H9 (cell line): ENCODE results near the gene ABCA7. TPM values are rescaled to one million over a fixed set of nuclear protein-coding genes. Genes with fewer than 3 reads are reported as not detected.

Experiments
- DNase-seq: peaks from one replicate; pipeline ENCODE4 v3.0.0-alpha.2; 2017
- H2AFZ ChIP-seq: one replicate; pipeline ENCODE4 v1.6.1; 2013; ENCODE audit warnings: mild to moderate bottlenecking, low read length, control low read depth, moderate library complexity
- H2AK5ac ChIP-seq: 2 replicates; pipeline ENCODE4 v1.6.1; 2013; ENCODE audit warnings: low read length, control low read depth, mixed read lengths; ENCODE audit not compliant: insufficient read length
- H2BK120ac ChIP-seq: one replicate; pipeline ENCODE4 v1.6.1; 2013; ENCODE audit warnings: low read depth, mild to moderate bottlenecking, low read length, control low read depth, inconsistent platforms; ENCODE audit not compliant: poor library complexity, severe bottlenecking
- H2BK12ac ChIP-seq: 2 replicates; pipeline ENCODE4 v1.6.1; 2013; ENCODE audit warnings: low read length, control low read depth, mixed read lengths, low read depth; ENCODE audit not compliant: insufficient read length
- H2BK15ac ChIP-seq: 2 replicates; pipeline ENCODE4 v1.6.1; 2013; ENCODE audit warnings: low read depth, low read length, control low read depth
- H2BK20ac ChIP-seq: one replicate; pipeline ENCODE4 v1.6.1; 2013; ENCODE audit warnings: low read depth, mild to moderate bottlenecking, low read length, control low read depth, inconsistent platforms; ENCODE audit not compliant: poor library complexity, severe bottlenecking
- H2BK5ac ChIP-seq: 2 replicates; pipeline ENCODE4 v1.6.1; 2013; ENCODE audit warnings: low read length, control low read depth, mixed read lengths; ENCODE audit not compliant: insufficient read length
- H3K14ac ChIP-seq: 2 replicates; pipeline ENCODE4 v1.6.1; 2013; ENCODE audit warnings: low read length, control low read depth; ENCODE audit not compliant: insufficient read depth
- H3K18ac ChIP-seq: 2 replicates; pipeline ENCODE4 v1.6.1; 2013; ENCODE audit warnings: low read depth, mild to moderate bottlenecking, mixed read lengths, low read length, control low read depth; ENCODE audit not compliant: insufficient read length
- H3K23ac ChIP-seq: 2 replicates; pipeline ENCODE4 v1.6.1; 2013; ENCODE audit warnings: low read length, control low read depth, mixed read lengths, low read depth; ENCODE audit not compliant: insufficient read length
- H3K23me2 ChIP-seq: 2 replicates; pipeline ENCODE4 v1.6.1; 2013; ENCODE audit warnings: low read depth, mild to moderate bottlenecking, mixed read lengths, low read length, control low read depth; ENCODE audit not compliant: insufficient read length, poor library complexity, severe bottlenecking
- H3K27ac ChIP-seq: 2 replicates; pipeline ENCODE4 v1.5.1; 2013; ENCODE audit warnings: low read length, control low read depth, mixed read lengths, low read depth; ENCODE audit not compliant: insufficient read length
- H3K27me3 ChIP-seq: 2 replicates; pipeline ENCODE4 v1.6.1; 2013; ENCODE audit warnings: low read length, control low read depth, inconsistent platforms; ENCODE audit not compliant: insufficient read depth
- H3K4ac ChIP-seq: 2 replicates; pipeline ENCODE4 v1.6.1; 2013; ENCODE audit warnings: low read depth, mild to moderate bottlenecking, control low read depth, inconsistent platforms, low read length, moderate library complexity
- H3K4me1 ChIP-seq: 2 replicates; pipeline ENCODE4 v1.6.1; 2013; ENCODE audit warnings: low read length, control low read depth, inconsistent platforms; ENCODE audit not compliant: insufficient read depth
- H3K4me2 ChIP-seq: 2 replicates; pipeline ENCODE4 v1.6.1; 2013; ENCODE audit warnings: low read length, control low read depth, mixed read lengths; ENCODE audit not compliant: insufficient read length, insufficient read depth
- H3K56ac ChIP-seq: 2 replicates; pipeline ENCODE4 v1.6.1; 2013; ENCODE audit warnings: low read depth, mild to moderate bottlenecking, mixed read lengths, low read length, control low read depth; ENCODE audit not compliant: insufficient read length
- H3K79me1 ChIP-seq: 2 replicates; pipeline ENCODE4 v1.6.1; 2013; ENCODE audit warnings: low read depth, mild to moderate bottlenecking, moderate library complexity, low read length, control low read depth, inconsistent platforms; ENCODE audit not compliant: insufficient read depth, poor library complexity, severe bottlenecking
- H3K79me2 ChIP-seq: 2 replicates; pipeline ENCODE4 v1.6.1; 2013; ENCODE audit warnings: low read length, control low read depth, inconsistent platforms; ENCODE audit not compliant: insufficient read depth
- H3K9ac ChIP-seq: 2 replicates; pipeline ENCODE4 v1.6.1; 2013; ENCODE audit warnings: low read length, control low read depth, mixed read lengths; ENCODE audit not compliant: insufficient read length; ENCODE audit errors: extremely low read depth
- H3K9me3 ChIP-seq: one replicate; pipeline ENCODE4 v1.6.1; 2013; ENCODE audit warnings: low read depth, low read length, inconsistent platforms; ENCODE audit not compliant: control insufficient read depth
- H3T11ph ChIP-seq: one replicate; pipeline ENCODE4 v1.6.1; 2013; ENCODE audit warnings: mild to moderate bottlenecking, low read length, control low read depth, inconsistent platforms
- H4K20me1 ChIP-seq: one replicate; pipeline ENCODE4 v1.6.1; 2013; ENCODE audit not compliant: control insufficient read depth, insufficient read length, insufficient read depth
- H4K5ac ChIP-seq: 2 replicates; pipeline ENCODE4 v1.6.1; 2013; ENCODE audit warnings: low read depth, mild to moderate bottlenecking, mixed read lengths, low read length, control low read depth; ENCODE audit not compliant: insufficient read length
- H4K8ac ChIP-seq: replicated peaks from 2 replicates; pipeline ENCODE4 v1.6.1; 2013; ENCODE audit warnings: low read length, control low read depth, mixed read lengths, low read depth; ENCODE audit not compliant: insufficient read length
- H4K91ac ChIP-seq: 2 replicates; pipeline ENCODE4 v1.6.1; 2013; ENCODE audit warnings: low read depth, mild to moderate bottlenecking, moderate library complexity, mixed read lengths, low read length, control low read depth; ENCODE audit not compliant: insufficient read length
- H3K27ac Mint-ChIP-seq, 3 experiments: 2 replicates in 2 of 3; 3 replicates in 1 of 3; pipeline ENCODE4 v1.8.0; 2020 to 2021; ENCODE audit warnings: mixed read lengths in 3 of 3, mild to moderate bottlenecking in 1 of 3, moderate library complexity in 1 of 3
- H3K27me3 Mint-ChIP-seq: 2 replicates; pipeline ENCODE4 v1.8.0; 2021; ENCODE audit warnings: low read depth, mild to moderate bottlenecking, moderate library complexity, mixed read lengths
- H3K36me3 Mint-ChIP-seq, 3 experiments: 2 replicates in 2 of 3; 3 replicates in 1 of 3; pipeline ENCODE4 v1.8.0; 2020 to 2021; ENCODE audit warnings: low read depth in 3 of 3, mixed read lengths in 3 of 3; ENCODE audit not compliant: insufficient read depth in 1 of 3
- H3K4me1 Mint-ChIP-seq, 2 experiments: 2 replicates each; pipeline ENCODE4 v1.8.0; 2020; ENCODE audit warnings: mixed read lengths in 2 of 2
- H3K4me3 Mint-ChIP-seq, 2 experiments: 2 replicates in 1 of 2; 3 replicates in 1 of 2; pipeline ENCODE4 v1.8.0; 2020 to 2021; ENCODE audit warnings: mild to moderate bottlenecking in 2 of 2, mixed read lengths in 2 of 2, moderate library complexity in 1 of 2
- H3K9me3 Mint-ChIP-seq, 2 experiments: 2 replicates in 1 of 2; 3 replicates in 1 of 2; pipeline ENCODE4 v1.8.0; 2020; ENCODE audit warnings: mild to moderate bottlenecking in 2 of 2, mixed read lengths in 2 of 2, moderate library complexity in 1 of 2
- WGBS: extraction: QIAGEN DNeasy Blood & Tissue Kit; methylation state at CpG from one replicate; pipeline ENCODE4 v1.1.7; 2013; ENCODE audit warnings: missing lambda C conversion rate, low lambda C conversion rate, mixed read lengths; ENCODE audit not compliant: insufficient read length; ENCODE audit errors: extremely low coverage; 5-methylcytosine and 5-hydroxymethylcytosine counted together
- long read RNA-seq: library from polyadenylated mRNA; unstranded; transcript quantifications from one replicate; pipeline ENCODE4 v2.0.0, GENCODE V29; 2020
- total RNA-seq: library from RNA; stranded (reverse); gene quantifications from 2 replicates; pipeline ENCODE4 v1.2.1, GENCODE V29; 2021
- TF ChIP-seq, protein P1 (sequence below): fragments of 200-600 bp; sonication (generic); conservative IDR thresholded peaks from 3 replicates; pipeline ENCODE4 v1.8.0; 2021; ENCODE audit warnings: antibody characterized with exemption, mild to moderate bottlenecking

Gene ABCA7, protein sequence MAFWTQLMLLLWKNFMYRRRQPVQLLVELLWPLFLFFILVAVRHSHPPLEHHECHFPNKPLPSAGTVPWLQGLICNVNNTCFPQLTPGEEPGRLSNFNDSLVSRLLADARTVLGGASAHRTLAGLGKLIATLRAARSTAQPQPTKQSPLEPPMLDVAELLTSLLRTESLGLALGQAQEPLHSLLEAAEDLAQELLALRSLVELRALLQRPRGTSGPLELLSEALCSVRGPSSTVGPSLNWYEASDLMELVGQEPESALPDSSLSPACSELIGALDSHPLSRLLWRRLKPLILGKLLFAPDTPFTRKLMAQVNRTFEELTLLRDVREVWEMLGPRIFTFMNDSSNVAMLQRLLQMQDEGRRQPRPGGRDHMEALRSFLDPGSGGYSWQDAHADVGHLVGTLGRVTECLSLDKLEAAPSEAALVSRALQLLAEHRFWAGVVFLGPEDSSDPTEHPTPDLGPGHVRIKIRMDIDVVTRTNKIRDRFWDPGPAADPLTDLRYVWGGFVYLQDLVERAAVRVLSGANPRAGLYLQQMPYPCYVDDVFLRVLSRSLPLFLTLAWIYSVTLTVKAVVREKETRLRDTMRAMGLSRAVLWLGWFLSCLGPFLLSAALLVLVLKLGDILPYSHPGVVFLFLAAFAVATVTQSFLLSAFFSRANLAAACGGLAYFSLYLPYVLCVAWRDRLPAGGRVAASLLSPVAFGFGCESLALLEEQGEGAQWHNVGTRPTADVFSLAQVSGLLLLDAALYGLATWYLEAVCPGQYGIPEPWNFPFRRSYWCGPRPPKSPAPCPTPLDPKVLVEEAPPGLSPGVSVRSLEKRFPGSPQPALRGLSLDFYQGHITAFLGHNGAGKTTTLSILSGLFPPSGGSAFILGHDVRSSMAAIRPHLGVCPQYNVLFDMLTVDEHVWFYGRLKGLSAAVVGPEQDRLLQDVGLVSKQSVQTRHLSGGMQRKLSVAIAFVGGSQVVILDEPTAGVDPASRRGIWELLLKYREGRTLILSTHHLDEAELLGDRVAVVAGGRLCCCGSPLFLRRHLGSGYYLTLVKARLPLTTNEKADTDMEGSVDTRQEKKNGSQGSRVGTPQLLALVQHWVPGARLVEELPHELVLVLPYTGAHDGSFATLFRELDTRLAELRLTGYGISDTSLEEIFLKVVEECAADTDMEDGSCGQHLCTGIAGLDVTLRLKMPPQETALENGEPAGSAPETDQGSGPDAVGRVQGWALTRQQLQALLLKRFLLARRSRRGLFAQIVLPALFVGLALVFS (N-terminal part only)
- 28.3 and 34.6 TPM in 2 replicates for total RNA-seq
- long read RNA-seq, full-length matches to known transcripts, result 2 of 27 reads
- long read RNA-seq, partial matches to known transcripts, result 10 of 27 reads
- long read RNA-seq, other reads (novel, unspliced or antisense), result 15 of 27 reads

DNA sequence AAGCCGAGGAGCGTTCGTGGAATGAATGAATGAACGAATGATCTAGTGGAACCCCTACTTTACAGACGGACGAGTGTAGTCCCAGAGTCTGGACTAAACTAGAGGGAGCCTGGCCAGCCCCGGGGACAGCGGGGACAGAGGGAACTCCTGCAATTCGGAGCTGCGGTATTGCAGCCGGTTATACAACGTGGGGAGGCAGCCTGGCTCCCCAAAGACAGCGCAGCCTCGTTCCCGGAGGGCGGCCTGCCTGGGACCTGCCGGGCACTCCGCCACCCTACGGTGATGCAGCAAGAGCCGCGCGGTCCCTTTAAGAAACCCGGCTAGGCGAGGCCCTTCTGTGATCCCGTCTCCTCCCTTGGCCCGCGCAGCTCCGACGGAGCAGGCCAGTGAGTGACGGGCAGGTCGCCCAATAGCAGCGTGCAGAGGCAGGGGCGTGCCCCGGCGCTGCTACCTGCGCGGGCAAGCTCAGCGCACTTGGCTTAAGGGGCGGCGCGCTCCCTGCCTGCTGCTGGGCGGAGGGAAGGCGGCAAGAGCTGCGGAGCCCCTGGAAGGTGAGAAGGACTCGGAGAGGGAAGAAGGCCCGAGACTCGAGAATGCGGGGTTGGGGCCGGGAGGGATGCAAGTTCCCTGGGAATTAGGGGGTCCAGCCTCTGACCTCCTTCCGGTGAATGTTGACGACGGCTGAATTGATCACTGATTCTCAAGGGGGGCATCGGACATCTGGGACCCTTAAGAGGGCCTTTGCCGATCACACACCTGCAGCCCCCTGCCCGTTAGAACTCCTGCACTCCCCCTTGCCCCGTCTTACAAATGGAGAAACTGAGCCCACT, at the start of gene ABCA7:
Gene ABCA7, plus strand, starts transcription at position 462 of the 830 bp plus-strand sequence. CDS start 1,255 bp downstream, outside the sequence.
- Histone ChIP-seq H3K9ac (peak within 1 kb of the TSS; percentile 33), H3K56ac (no peak within 1 kb of the TSS), H2BK12ac (no peak within 1 kb of the TSS), H3K27me3 (no peaks in the 10 kb centered on the region), H3K14ac (no peak within 1 kb of the TSS), H2BK120ac (no peak within 1 kb of the TSS), H2BK20ac (no peak within 1 kb of the TSS), H3K27ac (no peak within 1 kb of the TSS), H3T11ph (no peak within 1 kb of the TSS), H2AFZ (no peak within 1 kb of the TSS), H3K23me2 (peaks cover 9% of the 10 kb centered on the region), H2AK5ac (no peak within 1 kb of the TSS), H3K4me2 (peak within 1 kb of the TSS; percentile 69), H3K9me3 (no peaks in the 10 kb centered on the region), H4K5ac (no peak within 1 kb of the TSS), H2BK5ac (no peak within 1 kb of the TSS), H4K8ac (no peak within 1 kb of the TSS), H3K79me2 (no peaks in the 10 kb centered on the region), H3K4me1 (no peaks in the 10 kb centered on the region; the same call in 1 of the 2 replicates), H4K20me1 (no peaks in the 10 kb centered on the region), H4K91ac (no peak within 1 kb of the TSS), H2BK15ac (no peak within 1 kb of the TSS), H3K23ac (no peak within 1 kb of the TSS), H3K79me1 (no peaks in the 10 kb centered on the region), H3K18ac (no peak within 1 kb of the TSS), H3K4ac (no peak within 1 kb of the TSS)
- Mint-ChIP-seq H3K27me3 (peaks cover 3% of the 10 kb centered on the region; the same call in 1 of the 2 replicates), H3K4me1 (peaks cover 13 to 29% of the 10 kb centered on the region in 2 experiments), H3K36me3 (peaks cover 24 to 52% (median 38%) of the 10 kb centered on the region in 3 experiments), H3K4me3 (peak within 1 kb of the TSS; percentile 82 to 93), H3K27ac (peak within 1 kb of the TSS in 2 of 3 experiments; percentile 95 to 97; a peak in 5 of 7 replicates), H3K9me3 (no peaks in the 10 kb centered on the region)
- peak; percentile 99 for DNase-seq
- TF ChIP-seq, protein P1, sequence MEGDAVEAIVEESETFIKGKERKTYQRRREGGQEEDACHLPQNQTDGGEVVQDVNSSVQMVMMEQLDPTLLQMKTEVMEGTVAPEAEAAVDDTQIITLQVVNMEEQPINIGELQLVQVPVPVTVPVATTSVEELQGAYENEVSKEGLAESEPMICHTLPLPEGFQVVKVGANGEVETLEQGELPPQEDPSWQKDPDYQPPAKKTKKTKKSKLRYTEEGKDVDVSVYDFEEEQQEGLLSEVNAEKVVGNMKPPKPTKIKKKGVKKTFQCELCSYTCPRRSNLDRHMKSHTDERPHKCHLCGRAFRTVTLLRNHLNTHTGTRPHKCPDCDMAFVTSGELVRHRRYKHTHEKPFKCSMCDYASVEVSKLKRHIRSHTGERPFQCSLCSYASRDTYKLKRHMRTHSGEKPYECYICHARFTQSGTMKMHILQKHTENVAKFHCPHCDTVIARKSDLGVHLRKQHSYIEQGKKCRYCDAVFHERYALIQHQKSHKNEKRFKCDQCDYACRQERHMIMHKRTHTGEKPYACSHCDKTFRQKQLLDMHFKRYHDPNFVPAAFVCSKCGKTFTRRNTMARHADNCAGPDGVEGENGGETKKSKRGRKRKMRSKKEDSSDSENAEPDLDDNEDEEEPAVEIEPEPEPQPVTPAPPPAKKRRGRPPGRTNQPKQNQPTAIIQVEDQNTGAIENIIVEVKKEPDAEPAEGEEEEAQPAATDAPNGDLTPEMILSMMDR, result no peak
- WGBS, result no CpG with 5 or more reads among the region's 56 CpGs
